GM20431 (cell line): ENCODE measurements around the gene SMURF2.

Source experiments
- in situ Hi-C: fragments of 300-500 bp; cut with MseI, MboI; formaldehyde crosslinking; loops from one replicate; pipeline ENCODE4 v1.15.0; 2020; ENCODE audit warnings: low sequenced_read_pairs; ENCODE audit not compliant: unreplicated experiment

The SMURF2 gene

DNA sequence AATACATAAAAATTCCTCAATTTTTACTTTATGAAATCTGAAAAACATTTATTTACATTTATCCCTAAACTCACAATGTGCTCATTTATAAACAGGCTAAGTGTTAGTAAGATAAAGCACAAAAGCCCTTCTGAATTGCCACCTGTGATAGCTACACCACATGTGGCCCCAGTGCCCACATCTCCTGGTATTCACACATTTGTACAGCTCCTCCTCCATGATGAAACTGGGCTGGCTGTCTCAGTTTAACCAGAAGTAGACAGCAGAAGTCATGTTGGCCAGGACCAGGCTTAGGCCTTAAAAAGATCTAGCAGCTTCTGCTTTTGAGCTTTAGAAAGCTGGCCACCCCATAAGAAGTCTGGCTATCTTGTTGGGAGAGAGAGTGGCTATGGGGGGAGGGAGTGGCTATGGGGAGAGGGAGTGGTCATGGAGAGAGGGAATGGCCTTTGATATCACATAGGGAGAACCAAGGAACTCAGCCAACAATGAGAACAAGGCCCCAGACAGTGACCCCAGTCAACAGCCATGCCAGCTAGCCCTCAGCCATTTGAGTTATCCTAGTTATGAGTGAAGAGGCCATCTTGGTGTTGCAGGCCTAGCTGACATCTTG, 108.0 kb downstream of the SMURF2 start:
- in situ Hi-C loops, result no loop called here

DNA sequence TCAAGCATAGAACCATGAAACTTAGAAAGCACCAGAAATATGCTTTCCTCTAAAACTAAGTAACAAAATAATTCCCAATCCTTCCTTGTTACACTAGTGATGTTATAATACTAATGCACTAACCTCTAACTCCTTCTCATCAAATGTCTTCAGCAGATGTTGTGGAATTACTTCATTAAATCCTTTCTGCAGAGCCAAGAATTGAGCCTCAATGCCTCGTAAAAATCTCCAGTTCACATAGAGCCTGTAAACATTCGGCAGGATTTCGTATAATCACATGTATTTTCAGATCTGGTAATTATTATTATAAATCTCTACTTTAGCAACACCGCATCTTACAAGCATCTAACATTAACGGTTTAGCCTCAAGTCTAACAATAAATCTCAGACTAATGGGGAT, 110.6 kb downstream of the SMURF2 start:
- in situ Hi-C loops, result no loop called here

DNA sequence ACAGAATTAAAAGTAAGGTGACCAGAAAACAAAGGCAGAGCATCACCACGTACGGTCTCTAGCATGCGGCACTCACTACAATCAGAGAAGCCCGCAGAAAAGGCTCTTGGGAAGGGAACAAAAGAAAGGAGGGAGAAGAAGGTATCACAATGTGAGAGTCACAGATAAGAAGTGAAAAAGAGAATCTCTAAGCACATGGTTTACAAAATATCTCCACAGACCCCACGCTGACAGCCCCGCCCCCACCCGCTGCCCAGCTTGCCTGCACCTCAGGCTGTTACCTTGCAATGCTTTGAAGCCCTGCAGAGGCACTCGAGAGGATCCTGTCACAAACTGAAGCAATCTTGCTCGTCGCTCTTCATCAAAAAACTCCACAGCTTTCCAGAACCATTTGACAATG, 114.8 kb downstream of the SMURF2 start:
- in situ Hi-C loops, result no loop called here

DNA sequence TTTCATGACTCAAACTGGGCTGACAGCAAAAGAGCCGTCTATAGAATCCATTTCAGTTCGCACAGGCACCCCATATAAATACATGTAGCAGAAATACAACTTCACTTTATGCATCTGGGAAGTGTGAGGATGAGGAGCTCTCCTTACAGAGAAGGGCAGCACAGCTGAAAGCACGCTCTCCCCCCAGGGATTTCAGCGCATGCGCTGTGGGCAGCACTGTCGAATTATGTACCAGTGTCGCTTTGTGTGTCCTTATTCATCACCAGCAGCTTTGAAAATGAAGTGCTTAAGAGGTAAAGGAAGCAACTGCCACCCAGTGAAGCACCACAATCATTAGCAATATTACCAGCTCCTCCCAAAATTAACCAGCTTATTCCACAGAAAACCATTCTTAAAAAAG, 115.4 kb downstream of the SMURF2 start:
- in situ Hi-C loops, result no loop called here

DNA sequence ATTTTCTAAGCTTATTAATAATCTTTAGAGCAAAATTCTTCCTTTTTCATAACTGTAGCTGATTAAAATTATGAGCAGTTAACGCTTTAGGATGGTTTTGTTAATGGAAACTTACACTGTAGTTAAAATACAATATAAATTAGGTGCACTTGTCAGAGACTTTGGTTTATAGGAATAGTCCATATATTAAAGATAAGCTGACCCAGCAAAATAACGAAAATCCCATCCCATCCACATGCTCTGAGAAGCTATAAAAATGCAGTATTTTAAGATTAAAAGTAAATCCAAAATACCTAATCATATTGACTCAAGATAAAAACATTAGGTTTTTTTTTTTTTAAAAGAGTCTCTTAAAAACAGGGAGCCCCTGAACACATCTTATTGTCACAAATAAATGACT, 117.4 kb downstream of the SMURF2 start:
- in situ Hi-C loops, result no loop called here

DNA sequence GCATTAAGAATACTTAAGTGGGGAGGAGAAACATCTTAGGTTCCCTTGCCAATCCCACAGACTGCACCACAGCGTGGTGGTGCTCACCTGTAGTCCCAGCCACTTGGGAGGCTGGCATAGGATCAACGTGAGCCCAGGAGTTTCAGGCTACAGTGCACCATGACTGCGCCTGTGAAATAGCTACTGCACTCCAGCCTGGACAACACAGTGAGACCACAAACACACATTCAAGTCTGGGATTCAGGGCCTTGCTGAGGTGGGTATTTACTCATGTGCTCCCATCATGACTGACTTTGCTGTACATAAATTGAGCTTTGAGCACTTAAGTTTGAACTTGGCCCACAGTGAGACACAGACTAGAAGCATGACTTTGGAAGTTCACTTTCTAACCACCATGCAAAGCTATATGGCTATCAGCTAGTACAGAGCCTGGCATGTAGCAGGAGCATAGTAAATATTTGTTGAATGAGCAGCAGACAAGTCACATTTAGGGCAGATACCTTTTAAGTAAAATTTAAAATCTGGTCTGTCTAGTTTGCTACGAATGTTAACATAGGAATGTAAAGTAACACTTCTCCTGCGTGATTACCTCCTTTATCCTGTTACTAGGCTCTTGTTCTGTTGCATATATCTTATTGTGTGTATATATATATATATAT, 121.9 kb downstream of the SMURF2 start:
- in situ Hi-C loops, result no loop called here

DNA sequence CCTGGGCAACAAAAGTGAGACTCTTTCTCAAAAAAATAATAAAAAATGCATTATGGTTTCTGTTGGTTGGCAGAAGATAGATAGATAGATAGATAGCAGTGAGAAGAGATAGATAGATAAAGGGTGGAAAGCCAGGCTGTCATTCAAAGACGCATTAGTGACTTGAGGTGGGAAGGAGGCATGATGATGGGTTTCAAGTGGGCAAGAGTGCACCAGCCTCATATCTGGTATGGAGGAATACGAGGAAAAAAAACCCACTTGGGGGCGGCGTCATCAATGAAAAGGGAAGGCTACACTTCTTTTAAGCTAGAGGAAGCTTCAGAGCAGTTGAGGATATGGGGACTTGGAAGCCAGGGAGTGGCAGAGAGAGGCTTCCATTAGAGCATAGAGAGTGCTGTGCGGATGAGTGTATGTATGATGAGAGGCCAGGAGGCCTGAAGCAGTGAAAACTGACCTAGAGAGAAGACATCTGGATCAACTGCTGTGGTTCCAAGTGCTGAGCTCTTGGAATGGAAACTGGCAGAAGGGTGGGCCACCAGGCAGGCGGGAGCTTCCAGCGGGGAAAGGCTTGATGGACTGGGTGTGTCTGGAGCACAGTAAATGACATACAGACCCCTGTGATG, 123.5 kb downstream of the SMURF2 start:
- in situ Hi-C loops, result no loop called here

DNA sequence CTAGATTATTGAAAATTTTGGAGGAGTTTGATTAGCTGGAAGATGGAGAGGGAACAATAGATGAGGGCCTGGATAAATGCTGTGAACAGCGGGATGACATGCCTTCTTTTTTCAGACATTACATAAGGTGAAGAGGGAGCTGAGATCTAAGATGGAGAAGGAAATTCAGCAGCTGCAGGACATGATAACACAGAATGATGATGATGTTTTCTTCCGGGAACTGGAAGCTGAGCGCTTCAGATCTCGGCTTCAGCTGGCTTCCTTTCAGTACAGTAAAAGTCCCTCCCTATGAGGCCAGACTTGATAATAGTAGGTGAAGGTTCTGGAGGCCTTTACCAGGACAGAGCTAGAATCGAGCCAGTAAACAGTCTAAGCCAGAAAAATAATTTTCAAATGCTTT, 124.6 kb downstream of the SMURF2 start:
- in situ Hi-C loops, result no loop called here

DNA sequence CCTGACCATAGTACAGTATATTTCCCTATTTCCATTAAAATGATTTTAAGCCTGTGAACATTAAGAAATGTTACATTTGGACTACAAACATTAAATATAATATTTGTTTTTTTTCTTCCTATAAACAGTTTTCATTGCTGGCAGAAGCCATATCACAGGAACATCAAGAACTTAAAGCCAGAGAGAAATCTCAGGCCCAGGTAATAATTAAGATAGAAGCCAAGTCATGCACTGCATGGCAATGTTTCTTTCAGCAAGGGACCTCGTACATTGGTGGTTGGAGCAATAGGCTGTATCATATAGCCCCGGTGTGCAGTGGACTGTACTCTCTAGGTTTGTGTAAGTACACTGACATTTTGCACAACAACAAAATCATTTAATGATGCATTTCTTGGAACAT, 125.2 kb downstream of the SMURF2 start:
- in situ Hi-C loops, result no loop called here

DNA sequence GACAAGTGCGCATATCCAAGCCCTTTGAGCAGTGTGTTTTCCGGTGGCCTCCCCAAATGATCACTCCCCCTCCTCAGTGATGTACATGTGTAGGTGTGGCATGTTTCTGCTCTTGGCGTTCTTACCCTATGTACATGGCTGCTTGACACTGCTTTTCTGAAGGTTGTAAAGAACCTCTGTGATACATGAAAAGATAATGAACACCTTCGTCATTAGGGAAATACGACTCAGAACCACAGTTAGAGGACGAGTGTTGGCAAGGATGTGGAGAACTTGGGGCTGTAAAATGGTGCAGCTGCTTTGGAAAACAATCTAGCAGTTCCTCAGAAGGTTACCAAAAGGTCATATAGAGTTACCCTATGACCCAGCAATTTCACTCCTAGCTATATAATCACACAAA, 126.8 kb downstream of the SMURF2 start:
- in situ Hi-C loops, result no loop called here

DNA sequence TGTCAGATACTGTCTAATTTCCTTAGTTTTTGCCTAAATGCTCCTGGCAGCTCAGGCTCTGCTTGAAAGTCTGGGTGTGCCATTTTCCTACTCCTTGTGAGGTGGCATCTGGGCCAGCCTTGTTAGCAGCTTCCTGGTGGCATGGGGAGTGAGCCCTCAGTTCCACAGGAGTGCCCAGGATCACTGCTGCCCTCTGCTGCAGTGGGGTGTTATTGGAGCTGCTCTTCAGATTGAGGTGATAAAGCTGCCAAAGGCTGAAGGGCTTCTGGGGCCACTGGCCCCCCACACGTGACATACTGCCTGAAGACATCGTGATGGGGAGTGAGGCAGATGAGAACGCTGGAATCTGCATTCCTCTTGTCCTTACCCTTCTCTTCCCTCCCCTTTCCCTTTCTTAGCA, 127.9 kb downstream of the SMURF2 start:
- in situ Hi-C loops, result no loop called here

DNA sequence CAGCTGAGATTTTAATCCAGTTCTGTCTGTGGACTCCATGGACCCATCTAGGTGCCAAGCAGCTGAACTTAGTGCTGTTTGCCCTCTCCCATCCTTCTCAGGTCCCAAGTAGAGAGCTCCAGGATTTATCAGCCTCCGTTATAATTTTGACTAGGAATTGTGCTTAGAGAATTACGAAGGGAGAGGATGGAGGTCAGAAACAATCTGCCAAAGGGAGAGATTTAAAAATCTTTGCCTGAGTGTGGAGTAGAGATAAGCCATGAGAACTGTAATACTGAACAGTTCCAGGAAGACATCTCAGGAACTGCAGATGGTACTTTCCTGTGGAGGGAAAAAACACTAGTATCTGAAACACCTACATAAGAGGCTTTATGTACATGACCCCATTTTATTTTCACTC, 128.3 kb downstream of the SMURF2 start:
- in situ Hi-C loops, result no loop called here

DNA sequence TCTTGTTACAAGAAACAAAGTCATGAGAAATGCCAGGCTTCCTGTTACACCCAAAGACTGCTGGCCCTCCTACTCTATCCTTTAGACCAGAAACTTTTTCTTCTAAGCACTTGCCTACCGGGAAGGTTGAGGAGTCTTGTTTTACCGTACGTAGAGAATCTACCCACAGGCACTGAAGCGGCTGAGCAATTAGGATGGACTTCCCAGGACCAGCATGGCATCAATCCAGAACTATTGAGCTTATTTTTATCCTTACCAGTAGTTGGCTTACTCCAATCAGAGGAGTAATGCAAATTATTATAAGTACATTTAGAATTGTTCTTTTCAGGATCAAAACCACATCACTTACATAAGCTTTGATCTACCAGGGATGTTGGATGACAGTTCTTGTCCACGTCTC, 129.7 kb downstream of the SMURF2 start:
- in situ Hi-C loops, result no loop called here

DNA sequence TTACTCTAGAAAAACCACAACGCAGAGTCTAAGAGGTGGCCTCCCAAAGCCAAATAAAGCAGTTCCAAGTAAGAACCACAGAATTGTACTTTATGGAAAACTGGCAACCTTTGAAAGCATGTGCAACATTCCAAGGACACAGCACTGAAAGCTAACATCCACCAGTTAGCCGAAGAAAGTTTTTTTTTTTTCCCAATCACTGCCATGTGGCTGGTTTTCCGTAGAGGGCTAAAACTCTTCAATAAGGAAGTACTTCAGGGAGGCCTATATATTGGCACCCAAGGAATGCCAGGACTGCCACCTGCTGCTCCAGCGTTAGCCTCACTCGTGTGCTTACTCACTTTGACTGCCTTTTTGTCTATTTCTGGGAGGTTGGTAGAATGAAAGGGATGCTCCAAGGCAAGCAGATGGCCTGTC, 130.1 kb downstream of the SMURF2 start:
- in situ Hi-C loops, result no loop called here

DNA sequence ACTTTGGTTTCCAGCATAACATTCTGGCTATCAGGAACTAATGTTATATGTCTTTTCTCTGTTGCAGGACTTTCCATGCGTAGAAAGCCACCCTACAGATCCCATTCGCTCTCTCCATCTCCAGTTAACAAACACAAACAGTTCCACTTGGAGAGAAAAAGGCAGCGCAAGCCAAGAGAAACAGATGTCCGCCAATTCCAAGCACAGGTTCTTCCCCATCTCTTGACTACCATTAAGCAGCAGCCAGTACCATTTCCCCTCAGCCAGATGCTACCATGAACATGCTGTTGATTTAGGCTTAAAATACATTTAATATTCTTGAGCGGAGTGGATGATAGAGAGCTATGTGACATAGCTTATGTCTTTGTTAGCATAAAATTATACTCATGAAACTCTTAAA, 132.9 kb downstream of the SMURF2 start:
- in situ Hi-C loops, result no loop called here

DNA sequence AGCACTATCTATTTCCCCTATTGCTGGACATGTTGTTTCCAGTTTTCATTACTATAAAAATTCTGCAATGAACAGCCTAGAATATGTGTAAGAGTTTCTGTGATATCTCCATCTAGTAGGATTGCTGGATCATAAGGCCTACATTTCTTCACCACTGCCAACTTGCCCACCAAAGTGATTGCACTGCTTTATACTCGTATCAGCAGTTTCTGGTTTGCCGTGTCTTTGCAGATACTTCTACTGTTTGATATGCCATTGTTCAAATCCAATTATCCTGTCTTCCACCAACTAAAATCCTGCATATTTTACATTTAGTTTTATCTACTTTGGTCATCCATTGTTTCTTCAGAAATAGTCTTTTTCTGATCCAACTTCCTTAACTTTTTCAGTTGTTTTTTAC, 134.2 kb downstream of the SMURF2 start:
- in situ Hi-C loops, result no loop called here

DNA sequence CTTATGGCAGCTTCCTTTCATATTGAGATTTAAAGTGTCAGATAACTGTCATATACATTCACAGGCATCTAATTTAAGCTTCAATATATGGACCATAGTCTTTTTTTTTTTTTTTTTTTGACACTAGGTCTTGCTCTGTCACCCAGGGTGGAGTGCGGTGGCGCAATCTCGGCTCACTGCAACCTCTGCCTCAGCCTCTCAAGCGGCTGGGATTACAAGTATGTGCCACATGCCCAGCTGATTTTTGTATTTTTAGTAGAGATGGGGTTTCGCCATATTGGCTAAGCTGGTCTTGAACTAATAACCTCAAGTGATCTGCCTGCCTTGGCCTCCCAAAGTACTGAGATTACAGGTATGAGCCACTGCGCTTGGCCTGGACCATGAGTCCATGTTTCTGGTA, 141.7 kb downstream of the SMURF2 start:
- in situ Hi-C loops, result no loop called here

DNA sequence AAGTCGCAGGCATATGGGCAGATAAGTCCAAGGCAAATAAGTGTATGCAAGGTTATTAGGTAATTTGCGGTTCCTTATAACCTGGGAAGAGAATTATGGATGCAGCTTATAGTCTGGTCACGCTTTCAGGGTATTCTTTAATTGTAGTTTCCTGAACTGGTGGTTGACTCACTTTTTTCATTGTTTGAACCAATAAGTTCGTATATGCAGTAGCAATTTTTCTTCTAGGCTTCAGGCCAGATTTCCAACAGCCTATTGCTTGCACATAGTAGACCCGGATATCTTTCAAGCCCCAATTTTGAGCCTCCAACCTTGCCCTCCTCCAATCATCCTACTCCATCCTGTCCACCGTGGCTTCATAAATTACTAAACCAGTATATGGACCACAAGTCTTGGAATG, 142.5 kb downstream of the SMURF2 start:
- in situ Hi-C loops, result no loop called here

DNA sequence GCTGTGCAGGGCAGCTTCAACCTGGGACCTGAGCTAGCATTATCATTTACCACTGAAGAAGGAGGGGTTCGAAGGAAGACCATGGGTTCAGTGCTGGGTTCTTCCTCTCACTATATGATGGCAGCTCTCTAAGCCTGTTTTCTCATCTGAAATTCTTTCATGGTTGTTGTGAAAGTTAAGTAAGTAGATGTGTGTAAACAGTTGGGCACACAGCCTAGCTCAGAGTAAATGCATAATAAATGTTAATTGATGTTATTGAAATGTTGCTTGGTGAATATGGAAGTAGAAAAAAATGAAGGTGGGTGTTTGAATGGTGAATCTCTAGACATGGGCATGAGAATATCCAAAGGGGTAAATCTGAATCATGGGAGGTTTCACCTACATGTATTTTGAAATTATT, 146.3 kb downstream of the SMURF2 start:
- in situ Hi-C loops, result no loop called here

DNA sequence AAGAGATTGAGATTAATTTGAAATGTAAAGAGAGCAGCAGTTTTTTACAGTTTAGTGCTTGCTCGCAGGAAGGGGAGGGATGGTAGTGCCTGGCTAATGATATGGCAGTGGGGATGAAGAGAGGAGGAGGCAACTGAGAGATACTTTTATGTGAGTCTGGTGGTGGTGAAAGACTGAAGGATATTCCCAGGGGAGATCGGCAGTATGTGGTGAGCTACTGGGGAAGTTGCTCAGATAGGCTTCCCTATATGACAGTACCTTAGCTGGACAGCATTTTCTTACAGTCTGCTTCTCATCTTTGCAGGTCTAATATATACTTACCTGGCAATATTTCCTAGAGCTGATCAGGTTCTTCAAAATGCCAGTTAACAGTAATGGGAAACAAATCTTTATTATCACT, 146.7 kb downstream of the SMURF2 start:
- in situ Hi-C loops, result no loop called here

DNA sequence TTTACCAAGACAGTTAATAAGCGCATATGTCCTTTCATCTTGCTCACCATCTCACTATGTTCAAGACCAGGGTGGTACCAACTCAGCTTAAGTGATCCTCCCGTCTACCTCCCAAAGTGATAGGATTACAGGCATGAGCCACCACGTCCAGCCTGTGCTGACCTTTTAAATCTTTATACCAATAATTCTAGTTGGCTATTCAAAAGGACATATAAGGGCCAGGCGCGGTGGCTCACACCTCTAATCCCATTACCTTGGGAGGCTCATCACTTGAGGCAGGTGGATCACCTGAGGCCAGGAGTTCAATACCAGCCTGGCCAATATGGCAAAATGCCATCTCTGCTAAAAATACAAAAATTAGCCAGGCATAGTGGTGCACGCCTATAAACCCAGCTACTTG, 152.9 kb downstream of the SMURF2 start:
- in situ Hi-C loops, result no loop called here

DNA sequence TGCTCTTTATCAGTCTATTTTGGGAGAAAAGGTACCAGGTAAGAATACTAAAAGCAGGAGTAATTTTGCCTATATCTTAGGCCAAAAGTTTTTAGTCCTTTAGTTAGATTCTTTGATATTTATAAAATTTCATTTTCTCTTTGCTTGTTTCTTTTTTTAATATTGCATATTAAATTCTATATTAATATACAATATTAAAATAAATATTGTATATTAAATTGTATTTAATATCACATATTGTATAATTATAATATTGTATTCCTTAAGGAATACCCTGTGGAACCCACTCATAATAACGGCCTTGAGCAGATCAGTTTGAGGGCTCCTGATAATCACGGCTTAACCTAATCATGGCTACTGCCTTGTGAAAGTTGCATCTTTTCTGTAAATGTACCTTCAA, 153.4 kb downstream of the SMURF2 start:
- in situ Hi-C loops, result no loop called here
